K562 (cell line): Measurements from ENCODE around the gene FCRL1. TPM values are rescaled to one million over a fixed set of nuclear protein-coding genes. Genes with fewer than 3 reads are reported as not detected.

ENCODE experiments used
- ATAC-seq: fragments of 200-7000 bp; cut with Tn5 transposase; 3 replicates; pipeline ENCODE4 v1.9.1; 2020; ENCODE audit warnings: moderate library complexity
- BruUV-seq: library from RNA; stranded (reverse); fragments of 400-500 nt; replicated peaks from 2 replicates; lab custom pipeline; 2021; lab: Mats Ljungman, UMichigan
- CTCF ChIA-PET: fragments of 300-600 bp; formaldehyde crosslinking; extraction: SDS; loops from one replicate; lab custom pipeline; 2021; ENCODE audit warnings: low intra/inter-chr PET ratio; lab: Yijun Ruan, JAX
- POLR2A ChIA-PET: fragments of 300-600, 350-650 bp; sonication (Branson Sonifier 250); formaldehyde crosslinking; extraction: SDS; loops from one replicate; lab custom pipeline; 2021; ENCODE audit warnings: antibody characterized with exemption, inconsistent platforms; lab: Yijun Ruan, JAX
- DNase-seq, 4 experiments: peaks; one replicate each; pipeline versions ENCODE4 v3.0.0 to v3.0.0-alpha.2; 2011 to 2018; ENCODE audit warnings: low spot score in 3 of 4, mixed read lengths in 3 of 4; ENCODE audit errors: extremely low read depth in 1 of 4
- FAIRE-seq: peaks from 2 replicates; lab custom pipeline; 2011; peaks lifted over from hg19 to GRCh38; lab: Jason Lieb, UNC
- H2AFZ ChIP-seq: 2 replicates; pipeline ENCODE4 v1.6.0; 2011; ENCODE audit warnings: low read depth, low read length, control low read depth, inconsistent platforms
- H3K27ac ChIP-seq: fragments of 200-600 bp; 3 replicates; pipeline ENCODE4 v1.8.0; 2011; ENCODE audit warnings: low read depth, mild to moderate bottlenecking, control low read depth, inconsistent platforms, low read length, moderate library complexity, mixed read lengths; ENCODE audit errors: extremely low read depth
- H3K27me3 ChIP-seq, 2 experiments: fragments of 300-600 bp in 1 of 2; 2 replicates in 1 of 2; 3 replicates in 1 of 2; pipeline versions ENCODE4 v1.6.0 to v1.8.0; 2011; ENCODE audit warnings: inconsistent platforms in 2 of 2, low read length in 2 of 2, mild to moderate bottlenecking in 1 of 2, mixed read lengths in 1 of 2, moderate library complexity in 1 of 2; ENCODE audit not compliant: control insufficient read depth in 2 of 2, insufficient read depth in 2 of 2
- H3K36me3 ChIP-seq: fragments of 300-600 bp; 3 replicates; pipeline ENCODE4 v1.8.0; 2011; ENCODE audit warnings: mild to moderate bottlenecking, low read length, inconsistent platforms; ENCODE audit not compliant: control insufficient read depth, insufficient read depth
- H3K4me1 ChIP-seq, 2 experiments: fragments of 200-600 bp in 1 of 2; replicated peaks in 1 of 2; 2 replicates in 1 of 2; 3 replicates in 1 of 2; pipeline versions ENCODE4 v1.5.1 to v1.8.0; 2011; ENCODE audit warnings: inconsistent platforms in 2 of 2, low read length in 2 of 2, mild to moderate bottlenecking in 1 of 2, mixed read lengths in 1 of 2, moderate library complexity in 1 of 2; ENCODE audit not compliant: control insufficient read depth in 2 of 2, insufficient read depth in 2 of 2
- H3K4me2 ChIP-seq: 2 replicates; pipeline ENCODE4 v1.6.1; 2011; ENCODE audit warnings: low read length, control low read depth, inconsistent platforms, mixed read lengths; ENCODE audit not compliant: insufficient read depth
- H3K4me3 ChIP-seq: fragments of 200-600 bp; sonication (generic), shearing (Covaris generic); 2 replicates; pipeline ENCODE4 v1.5.1; 2016; ENCODE audit warnings: control low read depth, inconsistent platforms
- H3K79me2 ChIP-seq: fragments of 200-600 bp; 3 replicates; pipeline ENCODE4 v1.8.0; 2011; ENCODE audit warnings: low read length, inconsistent platforms; ENCODE audit not compliant: control insufficient read depth, insufficient read depth
- H3K9ac ChIP-seq, 2 experiments: 2 replicates each; pipeline versions ENCODE4 v1.6.0 to v1.6.1; 2011; ENCODE audit warnings: low read depth in 2 of 2, low read length in 2 of 2, control low read depth in 1 of 2, inconsistent platforms in 1 of 2, mild to moderate bottlenecking in 1 of 2, mixed read lengths in 1 of 2; ENCODE audit not compliant: insufficient read depth in 1 of 2
- H3K9me1 ChIP-seq: one replicate; pipeline ENCODE4 v1.6.0; 2011; ENCODE audit warnings: inconsistent platforms, mild to moderate bottlenecking, low read length, moderate library complexity; ENCODE audit not compliant: control insufficient read depth, insufficient read depth
- H3K9me3 ChIP-seq: replicated peaks from 2 replicates; pipeline ENCODE4 v1.5.1; 2011; ENCODE audit warnings: low read depth, low read length, inconsistent platforms; ENCODE audit not compliant: control insufficient read depth, insufficient read depth
- H4K20me1 ChIP-seq: replicated peaks from 2 replicates; pipeline ENCODE4 v1.6.1; 2011; ENCODE audit warnings: low read length, inconsistent platforms, mixed read lengths; ENCODE audit not compliant: control insufficient read depth, insufficient read depth
- CEBPG ChIP-seq, 3 experiments: fragments of 200-800 bp in 1 of 3; sonication (Bioruptor generic) in 1 of 3; sonication (generic) in 1 of 3; formaldehyde crosslinking in 1 of 3; IDR thresholded peaks in 2 of 3; conservative IDR thresholded peaks in 1 of 3; 2 replicates each; pipeline versions ENCODE4 v1.6.1 to v1.8.0; 2016 to 2022; ENCODE audit warnings: missing compliant biosample characterization in 2 of 3, missing genetic modification characterization in 2 of 3, mild to moderate bottlenecking in 1 of 3, missing genetic modification reagents in 1 of 3
- FOXM1 ChIP-seq, 2 experiments: fragments of 450-650 bp in 1 of 2; sonication (generic) in 1 of 2; formaldehyde crosslinking in 1 of 2; IDR thresholded peaks; 2 replicates each; pipeline versions ENCODE4 v1.6.1 to v1.9.0; 2017 to 2022; ENCODE audit warnings: low read depth in 2 of 2, mild to moderate bottlenecking in 2 of 2, missing genetic modification reagents in 1 of 2, moderate library complexity in 1 of 2
- NFE2 ChIP-seq: IDR thresholded peaks from 2 replicates; pipeline ENCODE4 v1.6.1; 2014; ENCODE audit warnings: antibody characterized with exemption, low read depth
- PTRF ChIP-seq: fragments of 450-650 bp; IDR thresholded peaks from 2 replicates; pipeline ENCODE4 v1.6.1; 2016; ENCODE audit warnings: mild to moderate bottlenecking, missing genetic modification characterization, missing compliant biosample characterization
- RBM15 ChIP-seq: fragments of 200-400 bp; formaldehyde crosslinking; IDR thresholded peaks from 2 replicates; pipeline ENCODE4 v1.6.1; 2018; ENCODE audit warnings: mild to moderate bottlenecking, low read length, moderate library complexity; ENCODE audit not compliant: insufficient read depth
- SNIP1 ChIP-seq: fragments of 450-650 bp; IDR thresholded peaks from 2 replicates; pipeline ENCODE4 v1.7.1; 2017; ENCODE audit warnings: low read depth, mild to moderate bottlenecking
- SRF ChIP-seq, 2 experiments: fragments of 250-450, 450-650 bp in 1 of 2; sonication (Bioruptor Pico) in 1 of 2; sonication (generic) in 1 of 2; formaldehyde crosslinking; IDR thresholded peaks; 2 replicates each; pipeline versions ENCODE4 v1.5.0 to v1.5.1; 2020 to 2022; ENCODE audit warnings: mild to moderate bottlenecking in 1 of 2, missing genetic modification reagents in 1 of 2
- ZC3H11A ChIP-seq: IDR thresholded peaks from 2 replicates; pipeline ENCODE4 v1.6.1; 2012; ENCODE audit warnings: low read depth, low read length, improper control_type of control experiment
- ZNF212 ChIP-seq: fragments of 450-650 bp; formaldehyde crosslinking; IDR thresholded peaks from 2 replicates; pipeline ENCODE4 v1.4.0; 2020; ENCODE audit warnings: mild to moderate bottlenecking
- ZNF431 ChIP-seq: sonication (generic); formaldehyde crosslinking; IDR thresholded peaks from 2 replicates; pipeline ENCODE4 v1.8.0; 2022; ENCODE audit warnings: mild to moderate bottlenecking, missing genetic modification reagents
- ZNF695 ChIP-seq: fragments of 450-650 bp; formaldehyde crosslinking; IDR thresholded peaks from 2 replicates; pipeline ENCODE4 v1.4.0; 2020; ENCODE audit warnings: mild to moderate bottlenecking, moderate library complexity
- in situ Hi-C: fragments of 300-500 bp; cut with MboI; formaldehyde crosslinking; loops from 4 replicates; pipeline ENCODE4 v1.15.0; 2018; ENCODE audit warnings: inconsistent platforms, mixed read lengths
- intact Hi-C: fragments of 100-400 bp; cut with micrococcal nuclease; formaldehyde crosslinking; loops from 2 replicates; pipeline ENCODE4 v1.14.2; 2022
- polyA plus RNA-seq, 8 experiments: library from polyadenylated mRNA; depleted of rRNA in 4 of 8; stranded (reverse) in 5 of 8; unstranded in 3 of 8; fragments of >200 nt; fragmentation: Nextera tagmentation in 2 of 8; fragmentation: Illumina TruSeq in 1 of 8; extraction: Ambion mirVana in 2 of 8; extraction: Trizol in 1 of 8; gene quantifications; 2 replicates each; pipeline versions ENCODE4 v1.2.1 to v1.2.3, GENCODE V29; 2011 to 2014; ENCODE audit warnings: inconsistent platforms in 1 of 8, missing spikeins in 1 of 8
- total RNA-seq, 7 experiments: library from RNA; depleted of rRNA in 6 of 7; stranded (reverse); fragments of >200 nt in 6 of 7; fragmentation: Illumina TruSeq in 2 of 7; extraction: Trizol in 2 of 7; gene quantifications; 2 replicates each; pipeline versions ENCODE4 v1.2.1 to v1.2.3, GENCODE V29; 2011 to 2021; ENCODE audit warnings: low replicate concordance in 1 of 7
- TF ChIP-seq, protein P1 (sequence below): fragments of 200-800 bp; sonication (Bioruptor generic); IDR thresholded peaks from 2 replicates; pipeline ENCODE4 v1.6.1; 2016; ENCODE audit warnings: missing genetic modification characterization, missing compliant biosample characterization

Gene FCRL1
- total and polyA plus RNA-seq, 9 of the 15 experiments (the other 6 are each of a cell fraction or from before 2014, with no cell fraction given) = not detected

DNA sequence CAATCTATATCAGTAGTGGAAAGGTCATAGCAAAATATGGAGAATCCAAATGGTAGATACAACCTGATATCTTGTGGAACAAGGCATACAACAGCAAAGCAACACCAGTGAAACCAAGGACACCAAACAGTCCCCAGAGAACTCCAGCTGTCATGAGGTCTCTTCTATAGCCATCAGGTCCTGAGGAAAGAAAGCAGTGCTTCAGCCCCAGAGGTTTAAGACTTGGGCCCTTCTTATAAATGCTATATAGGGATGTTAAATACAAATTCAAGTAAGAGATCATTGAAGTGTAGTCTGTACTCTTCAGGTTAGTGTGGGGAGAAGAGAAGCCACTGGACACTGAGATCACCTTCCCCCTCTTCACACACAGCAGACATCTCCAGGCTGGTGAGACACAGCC lies 53.1 kb downstream of the FCRL1 start:
- Histone ChIP-seq H3K27me3 (no peaks in the 10 kb centered on the region; a peak in 1 of 5 replicates), H3K36me3 (no peaks in the 10 kb centered on the region), H3K79me2 (no peaks in the 10 kb centered on the region), H2AFZ (no peak overlapping the region), H3K4me1 (no peaks in the 10 kb centered on the region), H3K9me1 (no peaks in the 10 kb centered on the region), H3K9me3 (no peaks in the 10 kb centered on the region), H3K4me2 (no peak overlapping the region), H3K4me3 (no peak overlapping the region), H3K9ac (no peak overlapping the region), H3K27ac (no peak overlapping the region), H4K20me1 (no peaks in the 10 kb centered on the region)
- BruUV-seq = no TSS peak
- intact Hi-C loops = loop anchor here (10.0 kb wide), 1 partner anchor 178 kb away; no protein-coding TSS in a partner anchor
- TF ChIP-seq ZC3H11A = no peak
- no peak for TF ChIP-seq ZNF212 (CRISPR knock-in tag)
- no peak for TF ChIP-seq FOXM1 (IDR thresholded peaks at IDR 0.05; ENCODE audit: low read depth)
- no peak for TF ChIP-seq FOXM1 (CRISPR knock-in tag; IDR thresholded peaks at IDR 0.05; ENCODE audit: low read depth)
- TF ChIP-seq, protein P1, sequence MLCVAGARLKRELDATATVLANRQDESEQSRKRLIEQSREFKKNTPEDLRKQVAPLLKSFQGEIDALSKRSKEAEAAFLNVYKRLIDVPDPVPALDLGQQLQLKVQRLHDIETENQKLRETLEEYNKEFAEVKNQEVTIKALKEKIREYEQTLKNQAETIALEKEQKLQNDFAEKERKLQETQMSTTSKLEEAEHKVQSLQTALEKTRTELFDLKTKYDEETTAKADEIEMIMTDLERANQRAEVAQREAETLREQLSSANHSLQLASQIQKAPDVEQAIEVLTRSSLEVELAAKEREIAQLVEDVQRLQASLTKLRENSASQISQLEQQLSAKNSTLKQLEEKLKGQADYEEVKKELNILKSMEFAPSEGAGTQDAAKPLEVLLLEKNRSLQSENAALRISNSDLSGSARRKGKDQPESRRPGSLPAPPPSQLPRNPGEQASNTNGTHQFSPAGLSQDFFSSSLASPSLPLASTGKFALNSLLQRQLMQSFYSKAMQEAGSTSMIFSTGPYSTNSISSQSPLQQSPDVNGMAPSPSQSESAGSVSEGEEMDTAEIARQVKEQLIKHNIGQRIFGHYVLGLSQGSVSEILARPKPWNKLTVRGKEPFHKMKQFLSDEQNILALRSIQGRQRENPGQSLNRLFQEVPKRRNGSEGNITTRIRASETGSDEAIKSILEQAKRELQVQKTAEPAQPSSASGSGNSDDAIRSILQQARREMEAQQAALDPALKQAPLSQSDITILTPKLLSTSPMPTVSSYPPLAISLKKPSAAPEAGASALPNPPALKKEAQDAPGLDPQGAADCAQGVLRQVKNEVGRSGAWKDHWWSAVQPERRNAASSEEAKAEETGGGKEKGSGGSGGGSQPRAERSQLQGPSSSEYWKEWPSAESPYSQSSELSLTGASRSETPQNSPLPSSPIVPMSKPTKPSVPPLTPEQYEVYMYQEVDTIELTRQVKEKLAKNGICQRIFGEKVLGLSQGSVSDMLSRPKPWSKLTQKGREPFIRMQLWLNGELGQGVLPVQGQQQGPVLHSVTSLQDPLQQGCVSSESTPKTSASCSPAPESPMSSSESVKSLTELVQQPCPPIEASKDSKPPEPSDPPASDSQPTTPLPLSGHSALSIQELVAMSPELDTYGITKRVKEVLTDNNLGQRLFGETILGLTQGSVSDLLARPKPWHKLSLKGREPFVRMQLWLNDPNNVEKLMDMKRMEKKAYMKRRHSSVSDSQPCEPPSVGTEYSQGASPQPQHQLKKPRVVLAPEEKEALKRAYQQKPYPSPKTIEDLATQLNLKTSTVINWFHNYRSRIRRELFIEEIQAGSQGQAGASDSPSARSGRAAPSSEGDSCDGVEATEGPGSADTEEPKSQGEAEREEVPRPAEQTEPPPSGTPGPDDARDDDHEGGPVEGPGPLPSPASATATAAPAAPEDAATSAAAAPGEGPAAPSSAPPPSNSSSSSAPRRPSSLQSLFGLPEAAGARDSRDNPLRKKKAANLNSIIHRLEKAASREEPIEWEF (CRISPR knock-in tag) = no peak
- no peak for TF ChIP-seq RBM15
- TF ChIP-seq SNIP1 = no peak
- TF ChIP-seq ZNF695 (CRISPR knock-in tag) = no peak
- no peak for TF ChIP-seq NFE2
- TF ChIP-seq SRF (CRISPR knock-in tag; IDR thresholded peaks at IDR 0.05) = no peak
- no peak for TF ChIP-seq PTRF (tag)
- no peak for TF ChIP-seq CEBPG (CRISPR knock-in tag; IDR thresholded peaks at IDR 0.05)
- no peak for TF ChIP-seq CEBPG (tag; conservative IDR thresholded peaks at IDR 0.05 in 1 of 2, IDR thresholded peaks at IDR 0.05 in 1 of 2)
- TF ChIP-seq ZNF431 (CRISPR knock-in tag) = no peak
- ChIA-PET POLR2A (no interaction called here), CTCF (no interaction called here)
- in situ Hi-C loops = no loop called here
- DNase-seq = no peak
- FAIRE-seq = no peak
- no peak for ATAC-seq
